GM12891 (cell line): ENCODE data around the gene ZNF536.

ENCODE experiments used
- POLR2A ChIP-seq: IDR thresholded peaks from 2 replicates; pipeline ENCODE4 v1.6.1; 2011; ENCODE audit warnings: low read depth, low read length, control low read depth
- POLR2AphosphoS5 ChIP-seq: IDR thresholded peaks from 2 replicates; pipeline ENCODE4 v1.6.1; 2011; ENCODE audit warnings: low read depth, low read length, control low read depth

- TF ChIP-seq POLR2A (no peak), POLR2AphosphoS5 (no peak)
Observed at GRCh38 chr19:30488191-30488590, 116.0 kb downstream of the ZNF536 start.
